HG03442 (cell line): Measurements from ENCODE around the gene ADAMTS9.

Experiments
- ATAC-seq: cut with Tn5 transposase; IDR thresholded peaks from one replicate; pipeline ENCODE4 v1.9.1; 2021; ENCODE audit warnings: mild to moderate bottlenecking, moderate library complexity; ENCODE audit not compliant: unreplicated experiment

The ADAMTS9 gene

DNA sequence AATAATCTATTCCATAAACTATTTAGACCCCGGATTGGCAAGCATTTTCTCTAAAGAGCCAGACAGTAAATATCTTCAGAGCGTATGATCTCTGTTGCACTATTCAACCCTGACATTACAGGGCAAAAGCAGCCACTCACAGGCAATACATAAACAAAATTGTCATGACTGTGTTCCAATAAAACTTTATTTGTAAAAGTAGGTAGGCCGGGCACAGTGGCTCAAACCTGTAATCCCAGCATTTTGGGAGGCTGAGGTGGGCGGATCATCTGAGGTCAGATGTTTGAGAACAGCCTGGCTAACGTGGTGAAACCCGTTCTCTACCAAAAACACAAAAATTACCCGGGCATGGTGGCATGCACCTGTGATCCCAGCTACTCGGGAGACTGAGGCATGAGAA lies 66.5 kb downstream of the ADAMTS9 start:
- ATAC-seq = no peak

- no peak for ATAC-seq
These were observed 67.8 kb downstream of the ADAMTS9 start for GRCh38 chr3:64620020-64620419.

DNA sequence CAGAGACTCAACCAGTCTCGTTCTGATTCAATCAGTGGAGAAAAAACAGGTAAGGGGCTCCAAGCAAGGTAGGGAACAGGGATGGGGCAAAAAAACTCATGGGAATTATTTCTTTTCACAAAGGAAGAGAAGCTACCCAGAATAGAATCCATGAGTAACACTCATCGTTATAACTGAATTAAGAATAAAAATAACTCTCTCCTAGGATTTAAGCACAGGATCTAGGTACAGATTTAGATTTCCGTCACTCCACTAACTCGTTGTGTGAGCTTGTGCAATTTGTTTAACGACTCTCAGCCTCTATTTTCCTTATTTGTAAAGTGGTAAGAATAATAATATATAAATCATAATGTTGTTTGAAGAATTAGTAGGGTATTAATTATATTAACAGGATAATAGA lies 68.6 kb downstream of the ADAMTS9 start:
- no peak for ATAC-seq

GRCh38 chr3:64617610-64618009 lies 70.2 kb downstream of the ADAMTS9 start:
- no peak for ATAC-seq

DNA sequence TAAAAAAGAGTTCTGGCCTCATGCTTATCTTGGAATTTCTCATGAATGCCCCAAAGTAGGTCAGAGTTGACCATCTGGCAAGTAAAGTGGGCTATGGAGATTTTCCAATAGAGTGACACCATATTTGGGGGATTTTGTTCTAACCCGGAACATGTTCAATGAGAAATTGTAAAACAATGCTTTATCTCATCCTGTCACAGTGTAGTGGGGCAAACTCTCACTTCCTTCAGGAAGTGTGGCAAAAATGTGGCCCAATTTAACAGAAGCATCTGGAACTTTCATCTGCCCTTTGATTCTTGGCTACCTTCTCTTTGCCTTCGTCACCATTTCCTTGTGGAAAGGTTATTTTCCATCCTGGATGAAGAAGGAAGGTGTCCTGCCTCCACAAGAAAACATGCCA lies 70.8 kb downstream of the ADAMTS9 start:
- ATAC-seq = no peak

- no peak for ATAC-seq
These were observed 74.8 kb downstream of the ADAMTS9 start for GRCh38 chr3:64612916-64613526.

DNA sequence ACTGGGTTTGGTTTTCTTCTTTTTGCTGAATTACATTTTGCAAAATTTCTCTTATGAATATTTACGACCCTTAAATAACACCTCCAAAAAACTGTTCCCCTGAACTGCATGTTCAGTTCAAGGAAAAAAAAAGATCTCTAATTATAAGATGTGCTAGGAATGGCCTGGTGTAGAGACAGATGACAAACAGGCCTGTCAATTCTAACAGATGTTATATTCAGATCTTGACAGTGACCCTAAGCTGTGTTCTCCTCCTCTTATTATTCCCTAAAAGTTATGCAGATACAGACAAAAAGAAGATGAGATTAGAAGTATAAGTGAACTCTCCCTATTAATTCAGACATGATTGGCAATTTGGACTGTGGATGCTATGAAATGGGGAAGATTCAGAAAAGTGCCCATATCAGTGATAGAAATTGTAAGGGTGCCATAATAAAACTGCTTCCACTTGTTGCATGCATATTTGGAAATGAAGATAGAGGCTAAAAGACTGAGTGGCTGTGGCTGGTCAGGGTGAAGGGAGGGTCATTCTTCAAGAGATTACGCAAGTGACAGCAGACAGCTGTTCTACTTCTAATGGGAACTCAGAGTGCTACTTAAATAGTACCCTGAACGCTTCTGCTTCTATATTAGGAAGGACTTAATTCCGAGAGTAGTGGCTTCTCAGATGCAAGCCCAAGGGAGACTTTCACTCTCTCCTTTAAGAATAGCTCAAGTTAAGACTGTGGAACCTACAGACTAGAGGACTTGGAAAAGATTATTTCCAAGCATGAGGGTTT lies 75.5 kb downstream of the ADAMTS9 start:
- no peak for ATAC-seq

DNA sequence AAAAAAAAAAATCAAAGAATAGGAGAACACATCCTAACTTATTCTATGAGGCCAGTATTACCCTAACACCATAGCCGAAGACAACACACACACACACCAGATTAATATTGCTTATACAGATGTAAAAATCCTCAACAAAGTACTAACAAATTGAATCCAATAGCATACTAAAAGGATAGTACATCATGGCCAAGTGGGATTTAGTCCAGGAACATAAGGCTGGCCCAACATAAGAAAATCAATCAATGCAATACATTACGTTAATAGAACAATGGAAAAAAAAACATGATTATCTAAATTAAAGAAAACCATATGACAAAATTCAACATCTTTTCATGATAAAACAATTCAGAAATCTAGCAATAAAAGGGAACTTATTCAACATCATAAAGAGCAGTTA lies 79.1 kb downstream of the ADAMTS9 start:
- no peak for ATAC-seq

- ATAC-seq = no peak
These were observed 80.7 kb downstream of the ADAMTS9 start for GRCh38 chr3:64607032-64607551.

DNA sequence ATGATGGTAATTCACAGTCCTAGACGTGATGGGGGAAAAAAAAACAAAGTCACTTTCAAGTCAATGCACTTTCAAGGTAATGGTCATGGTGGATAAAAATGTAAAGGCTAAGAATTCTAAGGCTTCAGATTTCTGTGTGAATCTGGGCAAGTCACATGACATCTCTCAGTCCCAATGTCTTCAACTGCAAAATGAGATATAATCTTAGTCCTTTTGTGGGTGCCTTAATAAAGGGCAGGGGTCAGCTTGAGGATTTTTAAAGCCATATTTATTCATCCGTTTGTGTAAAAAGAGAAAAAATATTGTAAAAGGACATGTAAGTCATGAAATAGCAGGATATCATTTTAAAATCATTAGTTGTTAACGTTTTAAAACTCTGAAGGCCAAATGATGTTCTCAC lies 83.5 kb downstream of the ADAMTS9 start:
- no peak for ATAC-seq

DNA sequence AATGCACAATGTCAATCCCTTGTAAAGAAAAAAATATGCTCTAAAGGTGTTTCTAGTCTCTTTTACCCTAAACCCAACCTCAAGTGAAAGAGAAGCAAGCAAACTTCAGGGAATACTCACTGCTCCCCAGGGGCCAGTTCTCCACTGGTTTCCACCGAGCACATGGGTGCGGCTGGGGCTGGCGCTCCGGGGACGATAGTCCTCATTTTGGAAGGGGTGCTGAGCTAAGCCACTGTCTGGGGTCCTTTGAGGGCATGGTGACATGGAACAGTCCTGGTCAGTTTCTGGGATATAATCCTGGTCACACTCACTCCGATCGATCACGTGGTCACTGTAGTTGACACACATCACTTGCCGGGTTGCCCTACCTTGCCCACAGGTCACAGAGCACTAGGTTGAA lies 86.0 kb downstream of the ADAMTS9 start:
- ATAC-seq = no peak

DNA sequence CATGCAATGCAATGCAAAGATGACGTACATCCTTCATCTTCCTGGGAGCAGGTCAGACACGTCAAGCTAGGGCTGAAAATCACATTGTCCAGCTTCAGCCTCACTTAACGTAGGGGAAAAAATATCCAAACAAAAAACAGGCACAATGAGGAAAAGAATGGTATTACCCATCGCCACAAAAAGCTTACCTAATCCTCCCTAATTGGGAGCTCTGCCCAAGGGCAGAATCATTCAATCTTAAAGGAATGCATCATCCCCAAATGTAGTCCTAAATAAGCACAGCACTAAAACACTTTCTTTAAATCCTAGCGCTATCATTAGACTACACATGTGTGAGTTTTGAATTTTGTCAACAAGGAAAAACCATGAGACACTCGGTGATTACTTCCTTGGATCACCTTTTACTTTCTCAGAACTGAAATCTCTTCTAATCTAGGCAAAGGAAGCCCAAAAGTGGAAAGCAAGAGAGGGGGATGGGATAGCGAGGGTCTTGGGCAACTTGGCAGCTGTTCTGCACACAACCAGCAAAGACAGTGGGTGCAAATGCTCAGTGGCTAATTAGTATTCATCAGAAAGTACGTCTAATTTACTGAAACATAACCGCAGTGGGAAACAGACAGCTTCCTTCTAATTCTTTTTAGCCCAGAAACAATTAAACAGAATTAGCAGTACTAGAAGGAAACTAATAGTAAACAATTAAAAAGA lies 87.4 kb downstream of the ADAMTS9 start:
- no peak for ATAC-seq

GRCh38 chr3:64599651-64600050 lies 88.1 kb downstream of the ADAMTS9 start:
- no peak for ATAC-seq

GRCh38 chr3:64595253-64595694 lies 92.5 kb downstream of the ADAMTS9 start:
- no peak for ATAC-seq

DNA sequence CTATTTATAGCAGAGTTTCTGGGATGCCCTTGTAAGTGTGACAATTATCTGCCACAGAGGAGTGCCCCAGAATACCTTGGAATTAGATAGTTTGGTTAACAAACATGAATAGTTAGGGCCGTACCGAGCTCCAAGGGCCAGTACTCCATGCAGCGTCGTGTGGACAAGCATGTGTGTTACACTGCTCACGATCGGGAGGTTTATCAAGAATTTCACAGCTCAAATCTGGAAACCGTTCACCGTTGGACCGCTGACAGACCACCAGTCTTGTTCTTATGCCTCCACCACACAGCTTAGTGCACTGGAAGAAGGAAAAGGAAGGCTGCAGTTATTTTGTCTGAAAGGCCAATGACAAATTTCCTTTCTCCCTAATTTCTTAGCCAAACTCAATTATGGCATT lies 93.7 kb downstream of the ADAMTS9 start:
- no peak for ATAC-seq

GRCh38 chr3:64593350-64593749 lies 94.5 kb downstream of the ADAMTS9 start:
- no peak for ATAC-seq

DNA sequence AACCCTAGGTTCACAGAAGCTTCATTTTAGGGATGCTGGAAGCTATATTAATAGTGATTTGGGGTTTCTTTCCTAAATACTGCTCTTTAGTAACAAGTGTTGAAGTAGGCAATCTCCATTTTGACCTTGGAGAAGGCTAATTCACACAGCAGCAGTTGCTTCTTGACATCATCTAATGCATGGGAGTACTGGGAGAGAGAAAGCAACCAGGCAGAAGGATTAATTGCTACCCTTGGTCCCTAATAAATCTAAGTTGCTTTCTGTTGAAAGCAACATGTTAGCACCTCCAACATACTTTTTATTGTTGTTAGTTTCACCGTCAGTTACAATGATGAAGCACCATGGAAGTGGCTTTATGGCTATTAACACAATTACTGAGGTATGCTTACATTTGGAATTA lies 96.2 kb downstream of the ADAMTS9 start:
- ATAC-seq = no peak

- ATAC-seq = no peak
These were observed 99.4 kb downstream of the ADAMTS9 start for GRCh38 chr3:64588380-64588779.

DNA sequence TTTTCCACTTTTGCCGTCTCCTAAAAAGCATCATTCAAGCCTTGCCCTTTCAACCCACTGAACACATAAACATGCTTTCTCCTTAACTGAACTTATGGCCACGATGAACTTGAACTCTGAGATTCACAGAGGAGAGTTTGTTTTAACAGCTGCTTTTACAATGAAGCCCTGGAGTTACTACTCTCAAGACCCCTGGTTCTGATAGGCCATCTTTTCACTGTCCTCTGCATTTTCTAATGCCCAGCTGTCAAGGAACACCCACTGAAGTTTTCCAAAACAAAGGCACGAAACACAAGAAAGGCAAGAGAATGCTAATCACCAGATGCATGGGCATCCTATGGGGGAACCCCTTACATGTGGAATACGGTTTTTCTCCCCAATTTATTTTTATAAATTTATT lies 100.8 kb downstream of the ADAMTS9 start:
- no peak for ATAC-seq

GRCh38 chr3:64584179-64584578 lies 103.6 kb downstream of the ADAMTS9 start:
- ATAC-seq = no peak

DNA sequence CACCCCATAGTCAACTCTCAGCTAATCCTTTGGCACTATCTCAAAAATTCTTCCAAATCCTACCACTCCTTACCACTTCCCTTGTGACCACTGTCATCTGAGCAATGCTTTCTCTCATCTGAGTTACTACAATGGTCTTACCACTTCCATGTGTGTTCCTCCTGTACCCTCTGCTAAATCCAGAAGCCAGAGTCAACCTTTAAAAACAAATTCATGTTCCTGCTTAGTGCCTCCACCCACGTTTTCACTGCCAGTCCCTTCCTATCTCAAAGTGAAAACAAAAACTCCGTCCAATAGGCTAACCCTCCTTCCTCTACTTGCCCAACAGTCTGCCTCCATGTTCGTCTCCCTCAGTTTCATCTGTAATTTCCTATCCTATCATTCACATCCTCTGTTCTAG lies 109.0 kb downstream of the ADAMTS9 start:
- no peak for ATAC-seq
